SK-N-SH treated with all-trans-retinoic acid at 6 μM for 48 hours (cell line): ENCODE data around the gene RAN.

Source experiments
- CSDC2 ChIP-seq: fragments of 250-450 bp; sonication (Bioruptor Pico); IDR thresholded peaks from 2 replicates; pipeline ENCODE4 v1.5.0; 2020; ENCODE audit warnings: mild to moderate bottlenecking, moderate library complexity
- ISL1 ChIP-seq: fragments of 250-450 bp; sonication (Bioruptor Pico); IDR thresholded peaks from 2 replicates; pipeline ENCODE4 v2.1.2; 2022; ENCODE audit warnings: mild to moderate bottlenecking, moderate library complexity
- OSR1 ChIP-seq: fragments of 250-450 bp; sonication (Bioruptor Pico); IDR thresholded peaks from 2 replicates; pipeline ENCODE4 v1.8.0; 2022; ENCODE audit warnings: moderate library complexity, mild to moderate bottlenecking, inconsistent platforms
- RARB ChIP-seq: fragments of 250-450 bp; sonication (Bioruptor Pico); IDR thresholded peaks from 2 replicates; pipeline ENCODE4 v1.8.0; 2021; ENCODE audit warnings: mild to moderate bottlenecking, moderate library complexity
- ZC3H10 ChIP-seq: fragments of 250-450 bp; sonication (Bioruptor Pico); IDR thresholded peaks from 2 replicates; pipeline ENCODE4 v1.5.1; 2021; ENCODE audit warnings: mild to moderate bottlenecking, moderate library complexity
- ZFP30 ChIP-seq: fragments of 450-650 bp; formaldehyde crosslinking; IDR thresholded peaks from 2 replicates; pipeline ENCODE4 v1.5.0; 2022; ENCODE audit warnings: mild to moderate bottlenecking, moderate library complexity
- TF ChIP-seq, protein P1 (sequence below): fragments of 250-450 bp; sonication (Bioruptor Pico); IDR thresholded peaks from 2 replicates; pipeline ENCODE4 v1.8.0; 2020; ENCODE audit warnings: mild to moderate bottlenecking, moderate library complexity, borderline replicate concordance
- TF ChIP-seq, protein P2 (sequence below): fragments of 250-450 bp; sonication (Bioruptor Pico); IDR thresholded peaks from 2 replicates; pipeline ENCODE4 v1.5.1; 2021; ENCODE audit warnings: mild to moderate bottlenecking, moderate library complexity
- TF ChIP-seq, protein P3 (sequence below): fragments of 250-450 bp; sonication (Bioruptor Pico); IDR thresholded peaks from 2 replicates; pipeline ENCODE4 v1.5.0; 2020; ENCODE audit warnings: mild to moderate bottlenecking, moderate library complexity

DNA sequence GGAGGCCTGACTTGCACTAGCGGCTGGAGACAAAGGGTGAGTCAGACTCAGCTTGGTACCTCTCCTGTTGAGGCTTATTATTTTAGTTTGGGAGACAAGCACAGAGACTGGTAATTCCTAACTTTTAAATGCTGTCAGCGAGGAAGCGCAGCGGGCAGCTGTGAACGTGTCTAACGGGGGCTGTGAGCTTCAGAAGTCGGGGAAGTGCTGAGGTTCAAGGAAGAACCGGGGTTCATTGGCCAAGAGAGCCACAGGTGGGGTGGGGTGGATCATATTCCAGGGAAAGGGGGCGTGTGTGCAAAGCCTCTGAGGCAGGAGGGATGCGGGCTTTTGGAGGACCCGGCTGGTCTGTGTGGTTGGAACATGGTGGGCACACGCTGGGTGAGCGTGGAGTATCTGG is 45.7 kb downstream of the RAN start:
- TF ChIP-seq, protein P1, sequence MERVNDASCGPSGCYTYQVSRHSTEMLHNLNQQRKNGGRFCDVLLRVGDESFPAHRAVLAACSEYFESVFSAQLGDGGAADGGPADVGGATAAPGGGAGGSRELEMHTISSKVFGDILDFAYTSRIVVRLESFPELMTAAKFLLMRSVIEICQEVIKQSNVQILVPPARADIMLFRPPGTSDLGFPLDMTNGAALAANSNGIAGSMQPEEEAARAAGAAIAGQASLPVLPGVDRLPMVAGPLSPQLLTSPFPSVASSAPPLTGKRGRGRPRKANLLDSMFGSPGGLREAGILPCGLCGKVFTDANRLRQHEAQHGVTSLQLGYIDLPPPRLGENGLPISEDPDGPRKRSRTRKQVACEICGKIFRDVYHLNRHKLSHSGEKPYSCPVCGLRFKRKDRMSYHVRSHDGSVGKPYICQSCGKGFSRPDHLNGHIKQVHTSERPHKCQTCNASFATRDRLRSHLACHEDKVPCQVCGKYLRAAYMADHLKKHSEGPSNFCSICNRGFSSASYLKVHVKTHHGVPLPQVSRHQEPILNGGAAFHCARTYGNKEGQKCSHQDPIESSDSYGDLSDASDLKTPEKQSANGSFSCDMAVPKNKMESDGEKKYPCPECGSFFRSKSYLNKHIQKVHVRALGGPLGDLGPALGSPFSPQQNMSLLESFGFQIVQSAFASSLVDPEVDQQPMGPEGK = no peak
- TF ChIP-seq, protein P2, sequence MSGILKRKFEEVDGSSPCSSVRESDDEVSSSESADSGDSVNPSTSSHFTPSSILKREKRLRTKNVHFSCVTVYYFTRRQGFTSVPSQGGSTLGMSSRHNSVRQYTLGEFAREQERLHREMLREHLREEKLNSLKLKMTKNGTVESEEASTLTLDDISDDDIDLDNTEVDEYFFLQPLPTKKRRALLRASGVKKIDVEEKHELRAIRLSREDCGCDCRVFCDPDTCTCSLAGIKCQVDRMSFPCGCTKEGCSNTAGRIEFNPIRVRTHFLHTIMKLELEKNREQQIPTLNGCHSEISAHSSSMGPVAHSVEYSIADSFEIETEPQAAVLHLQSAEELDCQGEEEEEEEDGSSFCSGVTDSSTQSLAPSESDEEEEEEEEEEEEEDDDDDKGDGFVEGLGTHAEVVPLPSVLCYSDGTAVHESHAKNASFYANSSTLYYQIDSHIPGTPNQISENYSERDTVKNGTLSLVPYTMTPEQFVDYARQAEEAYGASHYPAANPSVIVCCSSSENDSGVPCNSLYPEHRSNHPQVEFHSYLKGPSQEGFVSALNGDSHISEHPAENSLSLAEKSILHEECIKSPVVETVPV (CRISPR knock-in tag) = no peak
- TF ChIP-seq CSDC2 (CRISPR knock-in tag) (no peak), ZC3H10 (CRISPR knock-in tag) (no peak), RARB (CRISPR knock-in tag) (no peak), OSR1 (no peak), ISL1 (no peak), ZFP30 (CRISPR knock-in tag) (no peak)
- TF ChIP-seq, protein P3, sequence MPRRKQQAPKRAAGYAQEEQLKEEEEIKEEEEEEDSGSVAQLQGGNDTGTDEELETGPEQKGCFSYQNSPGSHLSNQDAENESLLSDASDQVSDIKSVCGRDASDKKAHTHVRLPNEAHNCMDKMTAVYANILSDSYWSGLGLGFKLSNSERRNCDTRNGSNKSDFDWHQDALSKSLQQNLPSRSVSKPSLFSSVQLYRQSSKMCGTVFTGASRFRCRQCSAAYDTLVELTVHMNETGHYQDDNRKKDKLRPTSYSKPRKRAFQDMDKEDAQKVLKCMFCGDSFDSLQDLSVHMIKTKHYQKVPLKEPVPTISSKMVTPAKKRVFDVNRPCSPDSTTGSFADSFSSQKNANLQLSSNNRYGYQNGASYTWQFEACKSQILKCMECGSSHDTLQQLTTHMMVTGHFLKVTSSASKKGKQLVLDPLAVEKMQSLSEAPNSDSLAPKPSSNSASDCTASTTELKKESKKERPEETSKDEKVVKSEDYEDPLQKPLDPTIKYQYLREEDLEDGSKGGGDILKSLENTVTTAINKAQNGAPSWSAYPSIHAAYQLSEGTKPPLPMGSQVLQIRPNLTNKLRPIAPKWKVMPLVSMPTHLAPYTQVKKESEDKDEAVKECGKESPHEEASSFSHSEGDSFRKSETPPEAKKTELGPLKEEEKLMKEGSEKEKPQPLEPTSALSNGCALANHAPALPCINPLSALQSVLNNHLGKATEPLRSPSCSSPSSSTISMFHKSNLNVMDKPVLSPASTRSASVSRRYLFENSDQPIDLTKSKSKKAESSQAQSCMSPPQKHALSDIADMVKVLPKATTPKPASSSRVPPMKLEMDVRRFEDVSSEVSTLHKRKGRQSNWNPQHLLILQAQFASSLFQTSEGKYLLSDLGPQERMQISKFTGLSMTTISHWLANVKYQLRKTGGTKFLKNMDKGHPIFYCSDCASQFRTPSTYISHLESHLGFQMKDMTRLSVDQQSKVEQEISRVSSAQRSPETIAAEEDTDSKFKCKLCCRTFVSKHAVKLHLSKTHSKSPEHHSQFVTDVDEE (CRISPR knock-in tag) = no peak
